Esophagus squamous epithelium (tissue), 4 donors: ENCODE data around the gene FLYWCH1.

Experiments used
- CTCF ChIP-seq, 6 experiments: fragments of 450-650 bp in 4 of 6; fragments of 200-600 bp in 2 of 6; sonication (generic) in 2 of 6; IDR thresholded peaks; one replicate each; pipeline ENCODE4 v1.5.1; 2016 to 2019; ENCODE audit warnings: antibody characterized with exemption in 6 of 6, mild to moderate bottlenecking in 4 of 6, moderate library complexity in 4 of 6
- POLR2A ChIP-seq, 4 donors: fragments of 450-650 bp; IDR thresholded peaks; one replicate each; pipeline ENCODE4 v1.6.1; 2017; ENCODE audit warnings: antibody characterized with exemption in 4 of 4, mild to moderate bottlenecking in 4 of 4, moderate library complexity in 3 of 4

GRCh38 chr16:2928796-2929195 lies 17.1 kb downstream of the FLYWCH1 start:
- TF ChIP-seq POLR2A (IDR thresholded peaks at IDR 0.05): no peak
- no peak for TF ChIP-seq CTCF (IDR thresholded peaks at IDR 0.05)
